SK-N-SH (cell line): ENCODE results near the gene GRK3.

ENCODE experiments used
- CTCF ChIP-seq: fragments of 200-600 bp; sonication (generic); IDR thresholded peaks from 2 replicates; pipeline ENCODE4 v1.6.1; 2017; ENCODE audit warnings: antibody characterized with exemption, mild to moderate bottlenecking, moderate library complexity
- JUND ChIP-seq: IDR thresholded peaks from 2 replicates; pipeline ENCODE4 v1.4.0; 2012
- NFIC ChIP-seq: IDR thresholded peaks from 2 replicates; pipeline ENCODE4 v1.4.0; 2012; ENCODE audit warnings: borderline replicate concordance
- POLR2AphosphoS5 ChIP-seq: IDR thresholded peaks from 2 replicates; pipeline ENCODE4 v1.6.1; 2012; ENCODE audit warnings: low read depth, low read length
- RCOR1 ChIP-seq: fragments of 150-350 bp; IDR thresholded peaks from 2 replicates; pipeline ENCODE4 v1.6.1; 2017; ENCODE audit warnings: antibody characterized with exemption, low read length
- RFX5 ChIP-seq: IDR thresholded peaks from 2 replicates; pipeline ENCODE4 v1.6.1; 2012; ENCODE audit warnings: mild to moderate bottlenecking, improper control_type of control experiment, low read length
- SMC3 ChIP-seq: IDR thresholded peaks from 2 replicates; pipeline ENCODE4 v1.6.1; 2012; ENCODE audit warnings: low read depth, low read length, improper control_type of control experiment
- TCF12 ChIP-seq: IDR thresholded peaks from 2 replicates; pipeline ENCODE4 v1.4.0; 2012
- TF ChIP-seq, protein P1 (sequence below): IDR thresholded peaks from 2 replicates; pipeline ENCODE4 v1.6.1; 2012; ENCODE audit warnings: mild to moderate bottlenecking, low read depth, low read length, moderate library complexity

- TF ChIP-seq CTCF (no peak), POLR2AphosphoS5 (no peak), SMC3 (no peak), NFIC (no peak), JUND (no peak), RFX5 (no peak), RCOR1 (no peak), TCF12 (no peak)
- TF ChIP-seq, protein P1, sequence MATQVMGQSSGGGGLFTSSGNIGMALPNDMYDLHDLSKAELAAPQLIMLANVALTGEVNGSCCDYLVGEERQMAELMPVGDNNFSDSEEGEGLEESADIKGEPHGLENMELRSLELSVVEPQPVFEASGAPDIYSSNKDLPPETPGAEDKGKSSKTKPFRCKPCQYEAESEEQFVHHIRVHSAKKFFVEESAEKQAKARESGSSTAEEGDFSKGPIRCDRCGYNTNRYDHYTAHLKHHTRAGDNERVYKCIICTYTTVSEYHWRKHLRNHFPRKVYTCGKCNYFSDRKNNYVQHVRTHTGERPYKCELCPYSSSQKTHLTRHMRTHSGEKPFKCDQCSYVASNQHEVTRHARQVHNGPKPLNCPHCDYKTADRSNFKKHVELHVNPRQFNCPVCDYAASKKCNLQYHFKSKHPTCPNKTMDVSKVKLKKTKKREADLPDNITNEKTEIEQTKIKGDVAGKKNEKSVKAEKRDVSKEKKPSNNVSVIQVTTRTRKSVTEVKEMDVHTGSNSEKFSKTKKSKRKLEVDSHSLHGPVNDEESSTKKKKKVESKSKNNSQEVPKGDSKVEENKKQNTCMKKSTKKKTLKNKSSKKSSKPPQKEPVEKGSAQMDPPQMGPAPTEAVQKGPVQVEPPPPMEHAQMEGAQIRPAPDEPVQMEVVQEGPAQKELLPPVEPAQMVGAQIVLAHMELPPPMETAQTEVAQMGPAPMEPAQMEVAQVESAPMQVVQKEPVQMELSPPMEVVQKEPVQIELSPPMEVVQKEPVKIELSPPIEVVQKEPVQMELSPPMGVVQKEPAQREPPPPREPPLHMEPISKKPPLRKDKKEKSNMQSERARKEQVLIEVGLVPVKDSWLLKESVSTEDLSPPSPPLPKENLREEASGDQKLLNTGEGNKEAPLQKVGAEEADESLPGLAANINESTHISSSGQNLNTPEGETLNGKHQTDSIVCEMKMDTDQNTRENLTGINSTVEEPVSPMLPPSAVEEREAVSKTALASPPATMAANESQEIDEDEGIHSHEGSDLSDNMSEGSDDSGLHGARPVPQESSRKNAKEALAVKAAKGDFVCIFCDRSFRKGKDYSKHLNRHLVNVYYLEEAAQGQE, result no peak
These were observed 177.5 kb downstream of the GRK3 start, which contains the start of gene MYO18B for GRCh38 chr22:25741692-25742626.
